Measurements from ENCODE around the gene PRRX2.

DNA sequence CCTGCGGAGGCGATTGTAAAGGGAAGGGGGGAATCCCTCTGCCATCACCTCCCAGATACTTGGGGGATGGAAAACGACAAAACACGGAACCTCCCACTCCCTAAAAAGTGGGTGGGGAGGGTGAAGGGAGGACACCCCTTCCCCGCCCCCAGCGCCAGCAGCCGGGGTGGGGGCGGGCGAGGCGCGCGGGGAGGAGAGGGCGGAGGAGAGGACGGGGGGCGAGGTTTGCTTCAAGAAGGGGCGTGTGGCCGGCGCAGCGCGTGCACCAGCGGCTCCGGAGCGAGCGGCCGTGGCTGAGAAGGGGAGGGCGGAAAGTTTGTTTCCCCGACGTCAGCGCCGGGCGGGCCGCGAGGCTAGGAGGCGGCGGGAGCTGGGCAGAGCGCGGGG, at the start of gene PRRX2:
- TF ChIP-seq, protein P1, sequence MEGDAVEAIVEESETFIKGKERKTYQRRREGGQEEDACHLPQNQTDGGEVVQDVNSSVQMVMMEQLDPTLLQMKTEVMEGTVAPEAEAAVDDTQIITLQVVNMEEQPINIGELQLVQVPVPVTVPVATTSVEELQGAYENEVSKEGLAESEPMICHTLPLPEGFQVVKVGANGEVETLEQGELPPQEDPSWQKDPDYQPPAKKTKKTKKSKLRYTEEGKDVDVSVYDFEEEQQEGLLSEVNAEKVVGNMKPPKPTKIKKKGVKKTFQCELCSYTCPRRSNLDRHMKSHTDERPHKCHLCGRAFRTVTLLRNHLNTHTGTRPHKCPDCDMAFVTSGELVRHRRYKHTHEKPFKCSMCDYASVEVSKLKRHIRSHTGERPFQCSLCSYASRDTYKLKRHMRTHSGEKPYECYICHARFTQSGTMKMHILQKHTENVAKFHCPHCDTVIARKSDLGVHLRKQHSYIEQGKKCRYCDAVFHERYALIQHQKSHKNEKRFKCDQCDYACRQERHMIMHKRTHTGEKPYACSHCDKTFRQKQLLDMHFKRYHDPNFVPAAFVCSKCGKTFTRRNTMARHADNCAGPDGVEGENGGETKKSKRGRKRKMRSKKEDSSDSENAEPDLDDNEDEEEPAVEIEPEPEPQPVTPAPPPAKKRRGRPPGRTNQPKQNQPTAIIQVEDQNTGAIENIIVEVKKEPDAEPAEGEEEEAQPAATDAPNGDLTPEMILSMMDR (IDR thresholded peaks at IDR 0.05; ENCODE audit: low read length), result no peak
- no peak for TF ChIP-seq EZH2 (IDR thresholded peaks at IDR 0.05; ENCODE audit: borderline replicate concordance, low read length)

All from OCI-LY1 (cell line).